GM12865 (cell line): ENCODE data around the gene OGDHL.
"Not testable (repeated sequence)": the region's sequence is repeated elsewhere in the genome, so short reads cannot be mapped to it uniquely, and the experiment has no call there.

Source experiments
- DNase-seq: peaks from one replicate; pipeline ENCODE4 v3.0.0; 2010; ENCODE audit warnings: low read depth
- H3K4me3 ChIP-seq: 2 replicates; pipeline ENCODE4 v1.5.1; 2011; ENCODE audit warnings: mild to moderate bottlenecking, low read depth, low read length, control low read depth
- TF ChIP-seq, protein P1 (sequence below): IDR thresholded peaks from 2 replicates; pipeline ENCODE4 v1.5.1; 2011; ENCODE audit warnings: low read length, control low read depth, low read depth, inconsistent platforms; ENCODE audit not compliant: insufficient read depth; ENCODE audit errors: missing control alignments

Gene OGDHL

GRCh38 chr10:49758249-49758930 is 3.7 kb downstream of the OGDHL start:
- no peak for DNase-seq
- TF ChIP-seq, protein P1, sequence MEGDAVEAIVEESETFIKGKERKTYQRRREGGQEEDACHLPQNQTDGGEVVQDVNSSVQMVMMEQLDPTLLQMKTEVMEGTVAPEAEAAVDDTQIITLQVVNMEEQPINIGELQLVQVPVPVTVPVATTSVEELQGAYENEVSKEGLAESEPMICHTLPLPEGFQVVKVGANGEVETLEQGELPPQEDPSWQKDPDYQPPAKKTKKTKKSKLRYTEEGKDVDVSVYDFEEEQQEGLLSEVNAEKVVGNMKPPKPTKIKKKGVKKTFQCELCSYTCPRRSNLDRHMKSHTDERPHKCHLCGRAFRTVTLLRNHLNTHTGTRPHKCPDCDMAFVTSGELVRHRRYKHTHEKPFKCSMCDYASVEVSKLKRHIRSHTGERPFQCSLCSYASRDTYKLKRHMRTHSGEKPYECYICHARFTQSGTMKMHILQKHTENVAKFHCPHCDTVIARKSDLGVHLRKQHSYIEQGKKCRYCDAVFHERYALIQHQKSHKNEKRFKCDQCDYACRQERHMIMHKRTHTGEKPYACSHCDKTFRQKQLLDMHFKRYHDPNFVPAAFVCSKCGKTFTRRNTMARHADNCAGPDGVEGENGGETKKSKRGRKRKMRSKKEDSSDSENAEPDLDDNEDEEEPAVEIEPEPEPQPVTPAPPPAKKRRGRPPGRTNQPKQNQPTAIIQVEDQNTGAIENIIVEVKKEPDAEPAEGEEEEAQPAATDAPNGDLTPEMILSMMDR, result no peak
- no peak overlapping the region for H3K4me3 ChIP-seq

- H3K4me3 ChIP-seq, result no peak overlapping the region
- TF ChIP-seq, protein P1, result no peak
- DNase-seq, result no peak
Measured at GRCh38 chr10:49756641-49757040, 5.5 kb downstream of the OGDHL start.

- TF ChIP-seq, protein P1, result no peak
- no peak overlapping the region for H3K4me3 ChIP-seq
- DNase-seq, result no peak
Measured at GRCh38 chr10:49756031-49756430, 6.1 kb downstream of the OGDHL start.

DNA sequence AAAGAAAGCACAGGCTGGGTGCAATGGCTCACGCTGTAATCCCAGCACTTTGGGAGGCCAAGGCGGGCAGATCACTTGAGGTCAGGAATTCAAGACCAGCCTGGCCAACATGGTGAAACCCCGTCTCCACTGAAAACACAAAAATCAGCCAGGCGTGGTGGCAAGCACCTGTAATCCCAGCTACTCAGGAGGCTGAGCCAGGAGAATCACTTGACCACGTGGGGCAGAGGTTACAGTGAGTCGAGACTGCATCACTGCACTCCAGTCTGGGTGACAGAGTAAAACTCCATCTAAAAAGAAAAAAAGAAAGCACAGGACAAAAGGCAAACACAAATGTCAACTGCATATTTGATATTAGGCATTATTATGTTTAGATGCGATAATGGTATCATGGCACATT is 7.2 kb downstream of the OGDHL start:
- not testable (repeated sequence) for H3K4me3 ChIP-seq, DNase-seq

- no peak overlapping the region for H3K4me3 ChIP-seq
- TF ChIP-seq, protein P1, result no peak
- DNase-seq, result no peak
Measured at GRCh38 chr10:49752584-49752983, 9.5 kb downstream of the OGDHL start.

GRCh38 chr10:49751636-49752510 is 10.2 kb downstream of the OGDHL start:
- TF ChIP-seq, protein P1, result no peak
- H3K4me3 ChIP-seq, result no peak overlapping the region
- no peak for DNase-seq

- TF ChIP-seq, protein P1, result no peak
- no peak overlapping the region for H3K4me3 ChIP-seq
- DNase-seq, result no peak
Measured at GRCh38 chr10:49751216-49751615, 10.9 kb downstream of the OGDHL start.
